B cell (primary cell): ENCODE data around the gene TTLL10. TPM values are rescaled to one million over a fixed set of nuclear protein-coding genes. Genes with fewer than 3 reads are reported as not detected.

Experiments
- ATAC-seq: fragments of 200-7000 bp; cut with Tn5 transposase; one replicate; pipeline ENCODE4 v1.10.0; 2021; ENCODE audit warnings: low read depth, mild to moderate bottlenecking, moderate number of reproducible peaks, moderate library complexity
- CTCF ChIA-PET: fragments of 350-600 bp; sonication (Branson Sonifier 250); formaldehyde crosslinking; loops from one replicate; lab custom pipeline; 2021; ENCODE audit warnings: antibody characterized with exemption, inconsistent platforms; lab: Charles Lee
- POLR2A ChIA-PET: fragments of 350-600 bp; sonication (Branson Sonifier 250); formaldehyde crosslinking; loops from one replicate; lab custom pipeline; 2021; ENCODE audit warnings: antibody characterized with exemption; lab: Charles Lee
- DNase-seq: peaks from one replicate; pipeline ENCODE4 v3.0.0; 2013
- H2AFZ ChIP-seq: 2 replicates; pipeline ENCODE4 v1.6.1; 2012; ENCODE audit warnings: mild to moderate bottlenecking, low read depth, low read length; ENCODE audit not compliant: insufficient read depth, poor library complexity, severe bottlenecking
- H3K27ac ChIP-seq, 2 donors: 1 replicate in 1 of 2; 2 replicates in 1 of 2; pipeline ENCODE4 v1.5.1; 2012 to 2013; ENCODE audit warnings: low read length in 2 of 2, mild to moderate bottlenecking in 2 of 2, moderate library complexity in 1 of 2
- H3K27me3 ChIP-seq, 4 experiments: fragments of 200-600 bp in 1 of 4; sonication (generic) in 1 of 4; replicated peaks in 1 of 4; 1 replicate in 2 of 4; 2 replicates in 2 of 4; pipeline versions ENCODE4 v1.6.1 to v1.7.0; 2013 to 2016; ENCODE audit warnings: low read length in 3 of 4, mild to moderate bottlenecking in 2 of 4, mixed read lengths in 1 of 4, moderate library complexity in 1 of 4; ENCODE audit not compliant: insufficient read depth in 4 of 4, control insufficient read depth in 3 of 4; ENCODE audit errors: control extremely low read depth in 1 of 4
- H3K36me3 ChIP-seq, 2 experiments: replicated peaks in 1 of 2; 1 replicate in 1 of 2; 2 replicates in 1 of 2; pipeline versions ENCODE4 v1.6.1 to v1.7.1; 2013; ENCODE audit warnings: low read length in 1 of 2; ENCODE audit not compliant: insufficient read depth in 2 of 2, control insufficient read depth in 1 of 2; ENCODE audit errors: control extremely low read depth in 1 of 2, extremely low read depth in 1 of 2
- H3K4me1 ChIP-seq, 2 donors: fragments of 200-600 bp in 1 of 2; sonication (generic) in 1 of 2; 1 replicate in 1 of 2; 2 replicates in 1 of 2; pipeline versions ENCODE4 v1.5.1 to v1.6.1; 2013 to 2017; ENCODE audit warnings: low read length in 2 of 2; ENCODE audit not compliant: control insufficient read depth in 2 of 2, insufficient read depth in 2 of 2
- H3K4me2 ChIP-seq: replicated peaks from 2 replicates; pipeline ENCODE3; 2012; ENCODE audit warnings: mild to moderate bottlenecking, low read depth, low read length; ENCODE audit not compliant: poor library complexity, severe bottlenecking
- H3K4me3 ChIP-seq, 5 experiments: fragments of 200-600 bp in 1 of 5; sonication (generic) in 1 of 5; 1 replicate in 3 of 5; 2 replicates in 2 of 5; pipeline versions ENCODE4 v1.5.1 to v1.7.0; 2011 to 2016; ENCODE audit warnings: low read length in 4 of 5, mild to moderate bottlenecking in 4 of 5, low read depth in 2 of 5, control low read depth in 1 of 5, moderate library complexity in 1 of 5; ENCODE audit not compliant: insufficient read depth in 1 of 5; ENCODE audit errors: control extremely low read depth in 1 of 5, extremely low read depth in 1 of 5
- H3K79me2 ChIP-seq: fragments of 200-600 bp; sonication (generic); one replicate; pipeline ENCODE4 v1.6.0; 2016; ENCODE audit warnings: low read length; ENCODE audit not compliant: control insufficient read depth, insufficient read depth
- H3K9ac ChIP-seq: fragments of 200-600 bp; sonication (generic); 2 replicates; pipeline ENCODE4 v1.6.1; 2017; ENCODE audit warnings: mild to moderate bottlenecking, low read length, moderate library complexity
- H3K9me3 ChIP-seq, 3 donors: one replicate each; pipeline versions ENCODE4 v1.6.1 to v1.7.1; 2013; ENCODE audit warnings: low read length in 2 of 3; ENCODE audit not compliant: control insufficient read depth in 2 of 3, insufficient read depth in 1 of 3; ENCODE audit errors: control extremely low read depth in 1 of 3
- H4K20me1 ChIP-seq: 2 replicates; pipeline ENCODE4 v1.6.0; 2012; ENCODE audit warnings: mild to moderate bottlenecking, low read length; ENCODE audit not compliant: insufficient read depth, control insufficient read depth, poor library complexity, severe bottlenecking
- H3K27ac Mint-ChIP-seq: one replicate; pipeline ENCODE4 v1.8.0; 2021; ENCODE audit warnings: mixed read lengths
- H3K27me3 Mint-ChIP-seq: one replicate; pipeline ENCODE4 v1.8.0; 2021; ENCODE audit warnings: mixed read lengths
- H3K4me1 Mint-ChIP-seq: one replicate; pipeline ENCODE4 v1.8.0; 2021; ENCODE audit warnings: mixed read lengths
- H3K4me3 Mint-ChIP-seq: one replicate; pipeline ENCODE4 v1.8.0; 2021; ENCODE audit warnings: mixed read lengths
- H3K9me3 Mint-ChIP-seq: one replicate; pipeline ENCODE4 v1.8.0; 2022; ENCODE audit warnings: mixed read lengths; ENCODE audit not compliant: insufficient read depth
- CTCF ChIP-seq: fragments of 200-600 bp; IDR thresholded peaks from one replicate; pipeline ENCODE4 v1.8.0; 2022; ENCODE audit warnings: antibody characterized with exemption, mild to moderate bottlenecking
- EZH2 ChIP-seq: IDR thresholded peaks from 2 replicates; pipeline ENCODE4 v1.6.1; 2012; ENCODE audit warnings: borderline replicate concordance, low read depth, mild to moderate bottlenecking, moderate library complexity, low read length; ENCODE audit not compliant: insufficient read depth, poor library complexity, severe bottlenecking
- WGBS: methylation state at CpG from one replicate; pipeline ENCODE4 v1.1.5; 2013; ENCODE audit warnings: missing lambda C conversion rate; ENCODE audit not compliant: insufficient coverage; 5-methylcytosine and 5-hydroxymethylcytosine counted together
- intact Hi-C: fragments of 100-400 bp; cut with micrococcal nuclease; formaldehyde crosslinking; loops from one replicate; pipeline ENCODE4 v1.10.0; 2022
- polyA plus RNA-seq: library from polyadenylated mRNA; depleted of rRNA; stranded (reverse); fragments of >200 nt; gene quantifications from 2 replicates; pipeline ENCODE4 v1.2.3, GENCODE V29; 2012
- total RNA-seq, 2 donors: library from RNA; stranded (reverse); fragments of 120-200 nt in 1 of 2; gene quantifications; 1 replicate in 1 of 2; 2 replicates in 1 of 2; pipeline versions ENCODE4 v1.2.3 to v1.2.4, GENCODE V29; 2013 to 2022

The TTLL10 gene
- total and polyA plus RNA-seq, 2 donors (not counting 1 experiment from before 2014, with no cell fraction given) = 0.37 to 0.45 TPM

- Mint-ChIP-seq H3K27ac (no peak overlapping the region), H3K27me3 (peaks cover 9% of the 10 kb centered on the region), H3K9me3 (no peaks in the 10 kb centered on the region), H3K4me3 (peak overlapping the region; percentile 34), H3K4me1 (peaks cover 42% of the 10 kb centered on the region)
- peak overlapping the region; percentile 42 for H3K4me2 ChIP-seq
- peaks cover 62 to 73% of the 10 kb centered on the region in 2 donors for H3K4me1 ChIP-seq
- H3K27ac ChIP-seq = no peak overlapping the region
- POLR2A ChIA-PET = interaction anchor here (0.7 kb wide), 1 partner anchor 96 kb away, joined by 3 read pairs; the partner anchor contains the start of gene C1orf159
- TF ChIP-seq CTCF (no peak), EZH2 (no peak)
- no peak overlapping the region for H3K9ac ChIP-seq
- H3K36me3 ChIP-seq = peaks cover 0 to 4% of the 10 kb centered on the region in 2 experiments
- peaks cover 13% of the 10 kb centered on the region for H4K20me1 ChIP-seq
- H3K4me3 ChIP-seq = no peak overlapping the region
- H2AFZ ChIP-seq = no peak overlapping the region
- 83% methylated on average over 25 of the region's 28 CpGs for WGBS
- peaks cover 0 to 18% (median 0%) of the 10 kb centered on the region in 3 donors for H3K9me3 ChIP-seq
- DNase-seq = no peak
- CTCF ChIA-PET = interaction anchor here (1.1 to 1.2 kb wide), 2 partner anchors 39 to 89 kb away, joined by 3 read pairs; no protein-coding TSS in a partner anchor
- no peaks in the 10 kb centered on the region for H3K79me2 ChIP-seq
- intact Hi-C loops = no loop called here
- ATAC-seq = no peak
- H3K27me3 ChIP-seq = peaks cover 0 to 40% (median 14%) of the 10 kb centered on the region in 4 experiments
Observed at GRCh38 chr1:1211541-1212441, 38.1 kb downstream of the TTLL10 start.
